ENCODE measurements around the gene KRTAP4-2. TPM values are rescaled to one million over a fixed set of nuclear protein-coding genes. Genes with fewer than 3 reads are reported as not detected.
"Not testable (repeated sequence)": the region's sequence is repeated elsewhere in the genome, so short reads cannot be mapped to it uniquely, and the experiment has no call there.

KRTAP4-2 gene
- polyA plus RNA-seq, 4 donors = not detected

GRCh38 chr17:41176744-41177387, 1.2 kb downstream of the KRTAP4-2 start:
- peaks cover 0 to 40% (median 4%) of the 10 kb centered on the region in 3 donors for H3K27me3 ChIP-seq (ENCODE audit: control insufficient read depth in 3 of 3, insufficient read depth in 3 of 3, low read length in 3 of 3)
- no peaks in the 10 kb centered on the region for H3K9me3 ChIP-seq (ENCODE audit: control insufficient read depth in 2 of 2, insufficient read depth in 1 of 2, low read depth in 1 of 2, low read length in 1 of 2)
- FAIRE-seq (no peak), DNase-seq (no peak)
- no peak overlapping the region for H3K27ac ChIP-seq (ENCODE audit: low read depth in 1 of 3, low read length in 2 of 3)
- no peaks in the 10 kb centered on the region for H3K4me1 ChIP-seq (ENCODE audit: control insufficient read depth in 3 of 3, insufficient read depth in 2 of 3, low read depth in 1 of 3, low read length in 2 of 3)
- H3K4me3 ChIP-seq (ENCODE audit: low read depth in 1 of 3, low read length in 3 of 3) = no peak overlapping the region
- H3K36me3 ChIP-seq (ENCODE audit: control insufficient read depth in 3 of 3, insufficient read depth in 2 of 3, low read depth in 1 of 3, low read length in 3 of 3) = no peaks in the 10 kb centered on the region
- 79 to 87% (median 84%) methylated on average over 3 of the region's 3 CpGs for WGBS, 3 donors

- 64 to 80% (median 80%) methylated on average over 2 of the region's 2 CpGs for WGBS, 3 donors
- H3K27ac ChIP-seq (ENCODE audit: low read depth in 1 of 3, low read length in 2 of 3) = no peak overlapping the region
- no peaks in the 10 kb centered on the region for H3K9me3 ChIP-seq (ENCODE audit: control insufficient read depth in 2 of 2, insufficient read depth in 1 of 2, low read depth in 1 of 2, low read length in 1 of 2)
- FAIRE-seq (no peak), DNase-seq (no peak)
- H3K27me3 ChIP-seq (ENCODE audit: control insufficient read depth in 3 of 3, insufficient read depth in 3 of 3, low read length in 3 of 3) = peaks cover 2 to 21% (median 2%) of the 10 kb centered on the region in 3 donors
- H3K4me3 ChIP-seq (ENCODE audit: low read depth in 1 of 3, low read length in 3 of 3) = no peak overlapping the region
- H3K36me3 ChIP-seq (ENCODE audit: control insufficient read depth in 3 of 3, insufficient read depth in 2 of 3, low read depth in 1 of 3, low read length in 3 of 3) = no peaks in the 10 kb centered on the region
- H3K4me1 ChIP-seq (ENCODE audit: control insufficient read depth in 3 of 3, insufficient read depth in 2 of 3, low read depth in 1 of 3, low read length in 2 of 3) = no peaks in the 10 kb centered on the region
Measured at GRCh38 chr17:41171886-41172285, 6.1 kb downstream of the KRTAP4-2 start.

DNA sequence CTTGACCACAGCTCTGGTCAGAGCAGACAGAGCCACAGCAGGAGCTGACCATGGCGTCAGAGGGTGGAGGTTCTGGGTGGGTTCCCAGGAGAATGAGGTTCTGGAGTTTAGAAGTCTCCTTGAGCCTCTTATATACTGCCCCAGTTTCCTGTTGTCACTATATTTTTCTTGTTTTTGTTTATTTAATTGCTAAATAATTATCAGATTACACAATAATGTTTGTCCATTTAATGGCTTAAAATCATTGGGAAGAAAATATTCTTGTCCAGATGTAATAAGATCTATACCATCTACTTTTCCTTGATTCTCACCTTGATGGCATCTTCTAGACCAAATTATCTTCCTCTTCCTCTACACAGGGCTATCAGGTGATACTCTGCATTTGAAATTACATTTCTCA, 9.9 kb downstream of the KRTAP4-2 start, which contains the start of gene KRTAP4-3:
KRTAP4-3 (minus strand) TSS at position 101 of the 400 bp plus-strand sequence; CDS start at position 52, 49 bp downstream.
- no peaks in the 10 kb centered on the region for H3K36me3 ChIP-seq (ENCODE audit: control insufficient read depth in 3 of 3, insufficient read depth in 2 of 3, low read depth in 1 of 3, low read length in 3 of 3)
- 69 to 70% (median 70%) methylated on average over 1 of the region's 1 CpG for WGBS, 3 donors
- no peaks in the 10 kb centered on the region for H3K4me1 ChIP-seq (ENCODE audit: control insufficient read depth in 3 of 3, insufficient read depth in 2 of 3, low read depth in 1 of 3, low read length in 2 of 3)
- H3K27me3 ChIP-seq (ENCODE audit: control insufficient read depth in 3 of 3, insufficient read depth in 3 of 3, low read length in 3 of 3) = peaks cover 2 to 15% (median 4%) of the 10 kb centered on the region in 3 donors
- H3K27ac ChIP-seq (ENCODE audit: low read depth in 1 of 3, low read length in 2 of 3) = no peak within 1 kb of the TSS
- DNase-seq = no peak
- H3K4me3 ChIP-seq (ENCODE audit: low read depth in 1 of 3, low read length in 3 of 3) = no peak within 1 kb of the TSS
- H3K9me3 ChIP-seq (ENCODE audit: control insufficient read depth in 2 of 2, insufficient read depth in 1 of 2, low read depth in 1 of 2, low read length in 1 of 2) = no peaks in the 10 kb centered on the region
- FAIRE-seq = no peak

- Histone ChIP-seq H3K9me3 (ENCODE audit: control insufficient read depth in 2 of 2, insufficient read depth in 1 of 2, low read depth in 1 of 2, low read length in 1 of 2) (no peaks in the 10 kb centered on the region), H3K27me3 (ENCODE audit: control insufficient read depth in 3 of 3, insufficient read depth in 3 of 3, low read length in 3 of 3) (peaks cover 2 to 15% (median 4%) of the 10 kb centered on the region in 3 donors), H3K36me3 (ENCODE audit: control insufficient read depth in 3 of 3, insufficient read depth in 2 of 3, low read depth in 1 of 3, low read length in 3 of 3) (no peaks in the 10 kb centered on the region), H3K27ac (ENCODE audit: low read depth in 1 of 3, low read length in 2 of 3) (no peak overlapping the region), H3K4me1 (ENCODE audit: control insufficient read depth in 3 of 3, insufficient read depth in 2 of 3, low read depth in 1 of 3, low read length in 2 of 3) (no peaks in the 10 kb centered on the region), H3K4me3 (ENCODE audit: low read depth in 1 of 3, low read length in 3 of 3) (no peak overlapping the region)
- 77 to 84% (median 82%) methylated on average over 7 of the region's 7 CpGs for WGBS, 3 donors
- no peak for FAIRE-seq
- DNase-seq = no peak
Measured at GRCh38 chr17:41167561-41167960, 10.5 kb downstream of the KRTAP4-2 start.

- H3K4me1 ChIP-seq (ENCODE audit: control insufficient read depth in 3 of 3, insufficient read depth in 2 of 3, low read depth in 1 of 3, low read length in 2 of 3) = no peaks in the 10 kb centered on the region
- DNase-seq (no peak), FAIRE-seq (no peak)
- H3K9me3 ChIP-seq (ENCODE audit: control insufficient read depth in 2 of 2, insufficient read depth in 1 of 2, low read depth in 1 of 2, low read length in 1 of 2) = no peaks in the 10 kb centered on the region
- H3K36me3 ChIP-seq (ENCODE audit: control insufficient read depth in 3 of 3, insufficient read depth in 2 of 3, low read depth in 1 of 3, low read length in 3 of 3) = no peaks in the 10 kb centered on the region
- H3K27ac ChIP-seq (ENCODE audit: low read depth in 1 of 3, low read length in 2 of 3) = no peak overlapping the region
- 53 to 74% (median 64%) methylated on average over 7 of the region's 7 CpGs for WGBS, 3 donors
- H3K27me3 ChIP-seq (ENCODE audit: control insufficient read depth in 3 of 3, insufficient read depth in 3 of 3, low read length in 3 of 3) = peaks cover 2 to 9% (median 2%) of the 10 kb centered on the region in 3 donors
- no peak overlapping the region for H3K4me3 ChIP-seq (ENCODE audit: low read depth in 1 of 3, low read length in 3 of 3)
Measured at GRCh38 chr17:41163828-41164227, 14.2 kb downstream of the KRTAP4-2 start.

DNA sequence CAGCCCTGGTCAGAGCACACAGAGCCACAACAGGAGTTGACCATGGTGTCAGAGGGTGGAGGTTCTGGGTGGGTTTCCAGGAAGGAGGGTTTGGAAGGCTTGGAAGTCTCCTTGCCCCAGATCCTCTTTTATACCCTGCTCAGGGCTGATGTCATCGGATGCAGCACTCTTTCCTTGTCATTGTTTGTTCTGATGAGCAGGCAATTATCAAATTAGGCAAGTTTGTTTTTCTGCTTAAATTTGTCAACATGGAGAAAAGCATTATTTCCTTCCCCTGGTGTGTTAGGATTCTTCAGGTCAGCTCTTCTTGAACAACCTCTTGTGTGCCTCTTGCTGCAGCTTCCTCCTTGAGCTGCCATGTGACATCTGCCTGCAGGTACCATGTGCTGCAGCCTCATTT, 17.4 kb downstream of the KRTAP4-2 start, which contains the start of gene KRTAP4-4:
KRTAP4-4 (minus strand) TSS at position 101 of the 400 bp plus-strand sequence; CDS start at position 44, 57 bp downstream.
- FAIRE-seq = no peak
- WGBS, 3 donors = 84 to 91% (median 86%) methylated on average over 1 of the region's 1 CpG

GRCh38 chr17:41160190-41160589, 17.8 kb downstream of the KRTAP4-2 start:
- H3K9me3 ChIP-seq (ENCODE audit: control insufficient read depth in 2 of 2, insufficient read depth in 1 of 2, low read depth in 1 of 2, low read length in 1 of 2); H3K4me1 ChIP-seq (ENCODE audit: control insufficient read depth in 3 of 3, insufficient read depth in 2 of 3, low read depth in 1 of 3, low read length in 2 of 3); DNase-seq; H3K4me3 ChIP-seq (ENCODE audit: low read depth in 1 of 3, low read length in 3 of 3); FAIRE-seq; H3K36me3 ChIP-seq (ENCODE audit: control insufficient read depth in 3 of 3, insufficient read depth in 2 of 3, low read depth in 1 of 3, low read length in 3 of 3); H3K27me3 ChIP-seq (ENCODE audit: control insufficient read depth in 3 of 3, insufficient read depth in 3 of 3, low read length in 3 of 3); H3K27ac ChIP-seq (ENCODE audit: low read depth in 1 of 3, low read length in 2 of 3): not testable (repeated sequence)
- WGBS, 3 donors = 85 to 97% (median 91%) methylated on average over 3 of the region's 3 CpGs

More for the DNA sequence above, 17.4 kb downstream of the KRTAP4-2 start, which contains the start of gene KRTAP4-4:
- Histone ChIP-seq H3K4me1 (ENCODE audit: control insufficient read depth in 3 of 3, insufficient read depth in 2 of 3, low read depth in 1 of 3, low read length in 2 of 3) (no peaks in the 10 kb centered on the region), H3K27ac (ENCODE audit: low read depth in 1 of 3, low read length in 2 of 3) (no peak within 1 kb of the TSS), H3K9me3 (ENCODE audit: control insufficient read depth in 2 of 2, insufficient read depth in 1 of 2, low read depth in 1 of 2, low read length in 1 of 2) (no peaks in the 10 kb centered on the region), H3K4me3 (ENCODE audit: low read depth in 1 of 3, low read length in 3 of 3) (no peak within 1 kb of the TSS), H3K27me3 (ENCODE audit: control insufficient read depth in 3 of 3, insufficient read depth in 3 of 3, low read length in 3 of 3) (peaks cover 0 to 9% (median 2%) of the 10 kb centered on the region in 3 donors), H3K36me3 (ENCODE audit: control insufficient read depth in 3 of 3, insufficient read depth in 2 of 3, low read depth in 1 of 3, low read length in 3 of 3) (no peaks in the 10 kb centered on the region)
- DNase-seq = no peak

GRCh38 chr17:41153856-41154255, 24.2 kb downstream of the KRTAP4-2 start:
- H3K4me1 ChIP-seq (ENCODE audit: control insufficient read depth in 3 of 3, insufficient read depth in 2 of 3, low read depth in 1 of 3, low read length in 2 of 3) = no peaks in the 10 kb centered on the region
- H3K27me3 ChIP-seq (ENCODE audit: control insufficient read depth in 3 of 3, insufficient read depth in 3 of 3, low read length in 3 of 3) = peaks cover 0 to 3% (median 2%) of the 10 kb centered on the region in 3 donors
- no peak overlapping the region for H3K4me3 ChIP-seq (ENCODE audit: low read depth in 1 of 3, low read length in 3 of 3)
- WGBS, 3 donors = 6 to 17% (median 16%) methylated on average over 2 of the region's 2 CpGs
- FAIRE-seq (no peak), DNase-seq (peak; percentile 37)
- peaks cover 0 to 4% of the 10 kb centered on the region in 2 donors for H3K9me3 ChIP-seq (ENCODE audit: control insufficient read depth in 2 of 2, insufficient read depth in 1 of 2, low read depth in 1 of 2, low read length in 1 of 2)
- no peaks in the 10 kb centered on the region for H3K36me3 ChIP-seq (ENCODE audit: control insufficient read depth in 3 of 3, insufficient read depth in 2 of 3, low read depth in 1 of 3, low read length in 3 of 3)
- H3K27ac ChIP-seq (ENCODE audit: low read depth in 1 of 3, low read length in 2 of 3) = no peak overlapping the region
